Pons (tissue), 1 donor: ENCODE measurements around the gene ARPC1B.
"Not testable (repeated sequence)": the region's sequence is repeated elsewhere in the genome, so short reads cannot be mapped to it uniquely, and the experiment has no call there.

ENCODE experiments used
- DNase-seq: peaks from one replicate; pipeline ENCODE4 v3.0.0-alpha.2; 2016; ENCODE audit warnings: low spot score

ARPC1B gene

DNA sequence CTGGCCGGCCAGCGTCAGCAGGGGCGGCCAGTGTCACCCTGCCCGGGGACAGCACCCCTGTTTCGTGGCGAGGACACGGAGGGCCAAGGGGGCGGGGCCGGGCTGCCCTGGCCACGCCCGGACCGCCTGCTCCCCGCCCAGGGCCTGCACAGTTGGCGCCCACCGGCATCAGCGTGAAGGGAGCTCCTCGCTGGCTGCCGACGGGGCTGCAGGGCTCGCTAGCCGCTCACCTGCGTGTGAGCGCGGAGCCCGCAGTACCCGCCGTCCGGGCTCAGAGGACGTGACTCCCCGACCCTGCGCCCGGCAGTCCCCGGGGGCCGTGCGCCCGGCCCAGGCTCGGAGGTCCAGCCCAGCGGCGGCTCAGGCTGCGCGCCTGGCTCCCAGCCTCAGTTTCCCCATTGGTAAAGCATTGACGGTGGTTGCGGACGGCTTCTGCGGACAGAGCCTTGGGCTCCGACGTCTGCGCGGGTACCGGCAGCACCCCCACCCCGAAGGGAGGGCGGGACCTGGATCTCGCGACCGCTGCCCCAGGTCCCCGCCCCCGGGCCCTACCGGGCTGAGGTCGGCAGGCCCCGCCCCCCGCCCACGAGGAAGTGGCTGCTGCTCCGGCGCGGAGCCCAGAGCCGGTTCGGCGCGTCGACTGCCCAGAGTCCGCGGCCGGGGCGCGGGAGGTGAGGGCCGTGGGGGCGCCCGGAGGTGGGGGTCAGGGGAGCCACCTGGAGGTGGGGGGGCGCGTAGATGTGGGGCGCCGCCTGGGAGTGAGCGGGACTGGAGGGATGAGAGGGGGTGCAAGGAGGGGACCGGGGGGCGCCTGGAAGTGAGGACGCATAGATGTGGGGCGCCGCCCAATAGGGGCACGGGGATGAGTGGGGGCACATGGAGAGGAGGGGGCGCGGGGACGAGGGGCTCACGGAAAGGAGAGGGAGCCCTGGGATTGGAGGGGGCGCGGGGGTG is at the start of gene ARPC1B:
Gene ARPC1B, plus strand, starts transcription at position 620 of the 954 bp plus-strand sequence. CDS start 10,985 bp downstream, outside the sequence.
- no peak for DNase-seq

DNA sequence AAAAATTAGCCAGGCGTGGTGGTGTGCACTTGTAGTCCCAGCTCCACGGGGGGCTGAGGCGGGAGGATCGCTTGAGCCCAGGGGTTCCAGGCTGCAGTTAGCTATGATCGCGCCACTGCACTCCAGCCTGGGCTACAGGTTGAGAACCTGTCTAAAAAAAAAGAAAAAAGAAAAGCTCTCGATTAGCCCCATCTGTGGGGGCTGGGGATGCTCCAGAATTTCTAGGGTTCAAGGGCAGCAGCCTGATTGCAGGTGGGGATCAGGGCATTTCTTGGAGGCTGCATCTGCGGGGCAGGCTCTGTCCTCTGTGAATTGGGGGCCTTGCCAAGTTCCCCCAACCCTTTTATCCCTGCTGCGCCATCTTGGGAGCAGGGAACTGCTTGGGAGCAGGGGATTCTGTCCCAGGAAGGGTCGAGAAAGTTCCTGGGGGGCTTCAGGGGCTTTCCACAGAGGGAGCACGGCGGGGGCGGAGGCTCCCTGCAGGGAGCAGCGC is 49.5 kb upstream of the ARPC1B start:
- DNase-seq = no peak

DNA sequence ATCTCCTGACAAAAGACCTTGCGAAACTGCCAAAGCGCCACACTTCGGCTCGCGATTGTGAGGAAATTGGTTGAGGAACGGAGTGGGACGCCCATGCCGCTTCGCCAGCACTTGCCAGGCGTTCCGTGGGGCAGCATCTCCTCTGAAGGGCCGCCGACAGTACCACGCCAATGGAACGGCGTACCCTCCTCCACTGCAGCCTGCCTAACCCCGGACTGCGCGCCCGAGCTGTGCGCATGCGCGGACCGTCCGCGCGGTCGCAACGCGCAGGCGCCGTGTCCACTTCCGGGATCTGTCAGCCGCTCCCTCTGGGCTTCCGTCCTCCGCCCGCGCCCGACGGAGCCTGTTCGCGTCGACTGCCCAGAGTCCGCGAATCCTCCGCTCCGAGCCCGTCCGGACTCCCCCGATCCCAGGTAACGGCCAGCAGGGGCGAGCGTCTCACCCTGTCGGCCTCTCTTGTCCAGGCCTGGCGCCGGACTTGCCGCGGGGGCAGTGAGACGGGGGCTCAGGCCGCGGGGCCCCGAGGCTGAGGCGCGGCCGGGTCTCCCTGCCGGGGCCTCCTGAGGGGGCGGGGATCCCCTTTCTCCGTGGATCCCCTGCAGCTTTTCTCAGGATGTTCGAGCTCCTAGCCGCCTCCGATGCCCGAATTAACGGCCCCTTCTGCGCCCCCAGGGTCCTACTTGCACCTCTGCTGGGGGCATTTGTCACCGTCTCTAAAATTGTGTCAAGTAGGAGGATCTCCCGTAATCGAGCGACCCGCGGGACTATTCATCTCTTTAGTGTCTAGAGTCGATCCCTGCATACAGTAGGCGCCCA is 48.7 kb upstream of the ARPC1B start, which contains the start of gene ARPC1A:
Gene ARPC1A, plus strand, starts transcription at position 307 of the 816 bp plus-strand sequence. CDS start 7,456 bp downstream, outside the sequence.
- peak; percentile 78 for DNase-seq

DNA sequence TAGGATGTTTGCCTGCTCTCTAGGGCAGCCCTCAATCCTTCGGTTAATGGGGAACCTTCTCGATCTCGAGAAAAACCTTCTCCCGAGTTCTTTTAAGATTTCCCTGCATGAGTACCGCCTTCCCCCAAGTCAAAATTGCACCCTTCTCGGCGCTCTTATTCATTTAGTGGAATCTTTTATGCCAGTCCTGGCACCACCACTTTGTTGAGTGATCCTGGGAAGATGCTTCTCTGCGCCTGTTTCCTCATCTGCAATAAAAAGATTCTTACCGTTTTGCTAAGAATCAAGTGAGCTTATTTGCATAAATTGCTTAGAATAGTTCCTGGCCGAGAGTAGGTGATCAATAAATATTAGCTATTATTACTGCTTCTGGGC is 48.1 kb upstream of the ARPC1B start:
- no peak for DNase-seq

DNA sequence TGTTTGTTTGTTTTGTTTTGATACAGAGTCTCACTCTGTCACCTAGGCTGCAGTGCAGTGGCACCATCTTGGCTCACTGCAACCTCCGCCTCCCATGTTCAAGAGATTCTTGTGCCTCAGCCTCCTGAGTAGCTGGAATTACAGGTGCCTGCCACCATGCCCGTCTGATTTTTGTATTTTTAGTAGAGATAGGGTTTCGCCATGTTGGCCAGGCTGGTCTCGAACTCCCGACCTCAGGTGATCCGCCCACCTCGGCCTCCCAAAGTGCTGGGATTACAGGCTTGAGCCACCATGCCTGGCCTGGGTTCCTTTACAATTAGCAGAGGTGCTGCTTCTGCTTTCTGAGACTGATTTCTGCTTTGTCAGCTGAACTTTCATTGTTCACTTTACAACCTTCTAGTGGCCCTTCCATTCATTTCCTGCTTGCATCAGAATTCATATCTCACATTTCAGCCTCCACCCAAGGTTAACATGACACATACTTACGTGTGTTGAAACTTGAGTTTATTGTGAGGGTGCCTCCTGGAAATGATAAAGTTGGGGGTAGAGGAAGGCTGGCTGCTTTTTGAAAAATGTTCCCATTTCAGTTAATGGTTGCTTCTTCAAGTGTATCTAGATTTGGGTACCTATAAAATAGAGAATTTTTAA is 44.1 kb upstream of the ARPC1B start:
- not testable (repeated sequence) for DNase-seq

DNA sequence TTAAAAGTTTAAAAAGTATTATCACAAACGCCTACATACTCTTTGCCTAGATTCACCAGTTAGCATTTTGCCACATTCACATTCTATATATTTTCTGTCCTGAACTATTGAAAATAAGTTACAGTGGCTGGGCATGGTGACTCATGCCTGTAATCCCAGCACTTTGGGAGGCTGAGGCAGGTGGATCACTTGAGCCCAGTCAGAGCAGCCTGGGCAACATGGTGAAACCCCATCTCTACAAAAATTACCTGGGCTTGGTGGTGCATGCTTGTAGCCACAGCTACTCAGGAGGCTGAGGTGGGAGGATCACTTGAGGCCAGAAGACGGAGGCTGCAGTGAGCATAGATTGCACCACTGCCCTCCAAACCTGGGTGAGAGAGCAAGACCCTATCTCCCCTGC is 43.5 kb upstream of the ARPC1B start:
- DNase-seq = no peak

DNA sequence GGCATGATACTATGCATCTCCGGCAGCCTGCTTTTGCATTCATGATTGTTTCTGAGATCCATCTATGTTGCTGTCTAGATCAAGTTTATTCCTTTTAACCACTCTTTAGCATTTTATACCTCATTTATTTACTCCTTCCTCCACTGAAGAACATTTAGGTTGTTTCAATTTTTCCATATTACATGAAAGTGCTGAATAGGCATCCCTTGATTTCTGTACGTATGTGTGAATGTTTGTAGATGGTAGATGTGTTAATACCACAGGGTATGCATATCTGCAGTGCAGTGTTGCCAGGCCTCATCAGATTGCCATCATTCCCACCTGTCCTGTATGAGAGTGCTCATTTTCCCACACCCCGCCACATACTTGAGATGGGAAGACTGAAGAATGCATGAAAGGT is 34.9 kb upstream of the ARPC1B start:
- no peak for DNase-seq

DNA sequence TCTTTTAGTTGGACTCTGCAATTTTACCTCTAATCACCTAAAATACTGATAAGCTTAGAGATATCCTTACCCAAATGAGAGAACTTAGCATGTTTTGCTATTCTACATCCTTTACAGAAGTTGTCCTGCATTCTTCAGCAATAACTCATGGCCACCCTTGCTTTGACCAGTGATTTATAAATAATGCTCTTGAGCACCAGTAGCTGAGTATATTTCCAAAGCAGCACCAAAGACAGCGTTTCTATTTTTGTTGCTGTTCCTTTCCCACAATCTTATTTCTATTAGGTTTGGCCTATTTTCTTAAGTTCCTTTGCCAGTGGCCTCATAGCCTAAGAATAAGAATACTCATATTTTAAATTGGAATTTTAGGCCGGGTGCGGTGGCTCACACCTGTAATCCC is 33.9 kb upstream of the ARPC1B start:
- DNase-seq = no peak

DNA sequence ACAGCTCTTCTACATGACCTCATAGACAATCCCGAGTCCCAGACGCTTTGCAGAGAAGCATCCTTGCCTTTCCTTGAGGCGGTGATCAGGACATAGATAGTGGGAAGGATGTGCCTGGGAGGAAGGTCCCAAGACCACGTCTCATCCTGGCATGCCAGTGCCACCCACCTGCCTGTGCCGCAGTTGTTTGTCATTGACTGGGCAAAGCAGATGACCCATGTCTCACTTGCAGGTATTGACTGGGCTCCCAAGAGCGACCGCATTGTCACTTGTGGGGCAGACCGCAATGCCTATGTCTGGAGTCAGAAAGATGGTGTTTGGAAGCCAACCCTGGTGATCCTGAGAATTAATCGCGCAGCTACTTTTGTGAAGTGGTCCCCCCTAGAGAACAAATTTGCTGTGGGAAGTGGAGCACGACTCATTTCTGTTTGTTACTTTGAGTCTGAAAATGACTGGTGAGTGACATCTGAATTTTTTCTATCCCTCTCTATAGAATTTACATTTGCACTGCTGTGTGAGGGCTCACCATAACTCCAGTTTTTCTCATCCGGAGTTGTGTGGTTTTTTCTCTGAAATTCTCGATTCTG is 30.4 kb upstream of the ARPC1B start:
- no peak for DNase-seq

DNA sequence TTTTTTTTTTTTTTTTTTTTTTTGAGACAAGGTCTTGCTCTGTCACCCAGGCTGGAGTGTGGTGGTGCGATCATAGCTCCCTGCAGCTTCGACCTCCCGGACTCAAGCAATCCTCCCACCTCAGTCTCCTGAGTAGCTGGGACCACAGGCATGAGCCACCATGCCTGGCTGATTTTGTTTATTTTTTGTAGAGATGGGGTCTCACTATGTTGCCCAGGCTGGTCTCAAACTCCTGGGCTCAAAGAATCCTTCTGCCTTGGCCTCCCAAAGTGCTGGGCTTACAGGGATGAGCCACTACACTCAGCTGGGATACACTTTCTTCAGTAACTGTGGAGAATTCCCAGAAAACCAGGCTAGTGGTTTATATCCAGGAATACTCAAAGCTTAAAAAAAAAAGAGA is 23.9 kb upstream of the ARPC1B start:
- DNase-seq = not testable (repeated sequence)

DNA sequence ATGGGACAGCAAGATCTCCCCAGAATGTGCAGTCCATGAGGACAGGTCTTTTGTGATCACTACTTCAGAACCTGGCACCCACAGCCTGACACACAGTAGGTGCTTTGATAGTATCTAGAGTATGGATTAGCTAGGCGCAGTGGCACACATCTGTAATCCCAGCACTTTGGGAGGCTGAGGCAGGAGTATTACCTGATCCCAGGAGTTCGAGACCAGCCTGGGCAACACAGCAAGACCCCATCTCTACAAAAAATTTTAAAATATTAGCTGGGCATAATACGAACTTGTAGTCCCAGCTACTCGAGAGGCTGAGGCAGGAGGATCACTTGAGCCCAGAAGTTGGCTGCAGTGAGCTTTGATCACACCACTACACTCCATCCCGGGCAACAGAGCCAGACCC is 22.3 kb upstream of the ARPC1B start:
- no peak for DNase-seq

DNA sequence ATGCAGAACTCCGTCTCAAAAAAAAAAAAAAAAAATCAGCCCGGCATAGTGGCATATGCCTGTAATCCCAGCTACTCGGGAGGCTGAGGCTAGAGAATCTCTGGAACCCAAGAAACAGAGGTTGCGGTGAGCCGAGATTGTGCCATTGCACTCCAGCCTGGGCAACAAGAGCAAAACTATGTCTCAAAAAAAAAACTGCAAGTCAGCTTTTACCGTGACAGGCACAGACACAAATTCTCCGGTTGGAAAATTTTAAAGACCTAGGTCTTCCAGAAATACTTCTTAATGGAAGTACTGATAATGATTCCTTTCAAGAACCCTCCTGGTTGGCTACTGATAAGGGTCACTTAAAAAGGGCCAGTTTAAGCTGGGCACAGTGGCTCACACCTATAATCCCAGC is 19.4 kb upstream of the ARPC1B start:
- DNase-seq = no peak

DNA sequence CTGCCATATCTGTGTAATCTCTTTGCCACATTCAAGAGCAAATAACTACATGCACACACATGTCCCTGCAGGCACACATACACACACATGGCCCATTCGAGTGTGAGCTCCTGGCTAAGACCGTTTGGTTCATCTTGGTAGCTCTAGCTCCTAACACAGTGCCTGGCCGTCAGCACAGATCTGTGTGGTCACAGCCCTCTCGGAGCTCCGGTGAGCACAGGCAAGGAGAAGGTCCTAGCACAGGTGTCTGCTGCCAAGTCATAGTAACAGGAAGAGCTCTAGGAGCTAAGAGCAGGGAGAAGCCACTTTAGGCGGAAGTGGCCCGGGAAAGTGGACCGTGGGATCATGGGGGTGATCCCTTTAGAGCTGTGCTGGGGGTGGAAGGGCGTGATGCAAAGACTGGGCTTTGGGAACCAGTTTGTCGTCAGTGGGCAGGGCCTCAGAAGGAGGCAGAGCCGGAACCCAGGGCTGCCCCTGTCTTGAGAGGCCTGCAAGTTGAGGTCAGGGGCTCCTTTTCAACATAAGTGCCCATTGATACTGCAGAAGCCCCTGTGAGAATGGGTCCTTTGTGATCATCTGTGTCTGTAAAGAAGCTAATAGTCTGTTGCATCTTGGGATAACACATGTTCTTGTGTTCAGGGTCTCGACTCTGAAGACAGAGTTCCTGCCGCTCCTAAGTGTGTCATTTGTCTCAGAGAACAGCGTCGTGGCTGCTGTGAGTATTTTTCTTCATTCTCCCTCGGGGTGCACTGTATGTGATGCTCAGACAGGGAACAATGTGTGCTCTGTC is 16.6 kb upstream of the ARPC1B start:
- peak; percentile 90 for DNase-seq

DNA sequence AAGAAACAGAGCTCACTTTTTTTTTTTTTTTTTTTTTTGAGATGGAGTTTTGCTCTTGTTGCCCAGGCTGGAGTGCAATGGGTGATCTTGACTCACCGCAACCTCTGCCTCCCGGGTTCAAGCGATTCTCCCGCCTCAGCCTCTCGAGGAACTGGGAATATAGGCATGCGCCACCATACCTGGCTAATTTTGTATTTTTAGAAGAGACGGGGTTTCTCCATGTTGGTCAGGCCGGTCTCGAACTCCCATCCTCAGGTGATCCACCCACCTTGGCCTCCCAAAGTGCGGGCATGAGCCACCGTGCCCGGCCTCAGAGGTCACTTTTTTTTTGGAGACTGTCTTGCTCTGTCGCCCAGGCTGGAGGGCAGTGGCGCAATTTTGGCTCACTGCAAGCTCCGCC is 16.0 kb upstream of the ARPC1B start:
- not testable (repeated sequence) for DNase-seq

DNA sequence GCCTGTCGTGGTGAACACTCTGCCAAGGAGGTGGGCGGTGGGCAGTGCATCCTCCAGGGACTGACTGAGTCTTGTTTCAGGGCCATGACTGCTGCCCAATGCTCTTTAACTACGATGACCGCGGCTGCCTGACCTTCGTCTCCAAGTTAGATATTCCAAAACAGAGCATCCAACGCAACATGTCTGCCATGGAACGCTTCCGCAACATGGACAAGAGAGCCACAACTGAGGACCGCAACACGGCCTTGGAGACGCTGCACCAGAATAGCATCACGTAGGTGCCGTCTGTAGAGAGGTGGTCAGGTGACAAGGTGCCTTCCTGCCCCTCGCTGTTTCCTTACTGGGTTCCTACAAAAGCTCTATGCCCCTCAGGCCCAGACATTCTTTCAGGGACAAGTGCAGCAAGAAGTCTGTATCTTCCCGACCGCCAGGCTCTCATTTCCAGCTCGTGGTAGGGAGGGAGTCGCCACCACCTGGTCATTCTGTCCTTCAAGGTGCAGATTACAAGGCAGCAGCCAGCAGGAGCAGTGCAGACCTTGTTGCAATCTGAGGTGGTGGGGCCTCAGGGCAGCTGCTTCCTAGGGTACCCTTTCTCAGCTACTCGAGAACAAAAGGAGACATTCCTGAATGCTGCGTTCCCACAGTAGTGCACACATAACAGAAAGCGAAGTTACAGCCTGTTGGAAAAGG is 14.9 kb upstream of the ARPC1B start:
- DNase-seq = no peak

DNA sequence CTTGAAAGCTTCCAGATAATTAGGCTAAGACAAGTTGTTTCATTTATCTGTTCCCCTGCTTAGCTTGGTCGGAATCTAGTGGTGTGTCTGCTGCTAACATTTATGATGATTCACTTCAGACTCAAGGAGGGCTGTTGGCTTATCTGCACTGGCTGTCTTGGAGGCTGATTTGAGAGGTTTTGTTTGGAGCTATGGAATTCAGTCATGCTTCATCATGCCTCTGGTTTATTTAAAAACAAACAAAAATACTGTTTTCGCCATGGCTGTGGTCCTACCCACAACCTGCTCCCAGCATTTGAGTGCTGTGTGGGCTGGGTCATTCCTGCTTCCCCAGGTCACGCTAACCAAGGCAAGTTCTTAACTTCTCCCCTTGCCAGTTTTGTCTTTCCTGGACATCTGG is 11.7 kb upstream of the ARPC1B start:
- no peak for DNase-seq

DNA sequence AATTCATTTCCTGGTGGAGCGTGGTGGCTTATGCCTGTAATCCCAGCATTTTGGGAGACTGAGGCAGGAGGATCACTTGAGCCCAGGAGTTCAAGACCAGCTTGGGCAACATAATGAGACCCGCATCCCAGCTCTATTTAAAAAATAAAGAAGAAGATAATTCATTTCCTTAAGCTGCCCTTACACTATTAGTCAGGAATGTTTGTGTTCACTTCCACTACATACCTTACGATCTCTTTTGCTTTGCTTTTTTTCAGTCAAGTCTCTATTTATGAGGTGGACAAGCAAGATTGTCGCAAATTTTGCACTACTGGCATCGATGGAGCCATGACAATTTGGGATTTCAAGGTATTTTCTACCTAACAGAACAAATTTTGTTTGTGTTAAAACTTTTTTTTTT is 11.2 kb upstream of the ARPC1B start:
- no peak for DNase-seq

DNA sequence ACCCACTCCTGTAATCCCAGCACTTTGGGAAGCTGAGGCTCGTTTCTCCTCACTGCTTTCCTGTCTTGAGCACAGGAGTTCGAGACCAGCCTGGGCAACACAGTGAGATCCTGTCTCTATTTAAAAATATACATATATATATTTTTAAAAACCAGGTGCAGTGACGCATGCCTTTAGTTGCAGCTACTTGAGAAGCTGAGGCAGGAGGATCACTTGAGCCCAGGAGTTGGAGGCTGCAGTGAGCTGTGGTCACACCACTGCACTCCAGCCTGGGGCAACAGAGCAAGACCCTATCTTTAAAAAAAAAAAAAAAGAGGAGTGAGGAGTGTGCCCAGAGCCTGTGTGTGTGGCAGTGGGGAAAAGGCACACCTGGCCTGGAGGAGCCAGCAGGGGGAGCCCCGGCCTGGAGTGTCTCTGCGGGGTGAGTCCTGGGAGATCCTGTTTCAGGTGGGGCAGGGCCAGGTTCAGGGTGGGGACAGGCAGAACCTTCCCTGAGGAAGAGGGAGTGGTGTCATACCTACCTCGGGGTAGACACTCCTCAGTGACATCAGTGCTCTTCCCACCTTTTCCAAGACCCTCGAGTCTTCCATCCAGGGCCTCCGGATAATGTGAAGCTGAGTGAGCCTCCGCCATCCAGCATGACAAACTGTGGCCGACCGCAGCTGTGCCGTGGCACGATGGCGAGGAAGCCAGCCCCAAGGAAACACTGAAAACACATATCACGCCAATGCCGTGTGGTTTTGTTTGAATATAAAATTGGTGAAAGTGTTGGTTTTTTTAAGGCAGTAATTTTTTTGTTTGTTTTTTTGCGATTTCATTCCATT is 9.0 kb upstream of the ARPC1B start:
- no peak for DNase-seq

DNA sequence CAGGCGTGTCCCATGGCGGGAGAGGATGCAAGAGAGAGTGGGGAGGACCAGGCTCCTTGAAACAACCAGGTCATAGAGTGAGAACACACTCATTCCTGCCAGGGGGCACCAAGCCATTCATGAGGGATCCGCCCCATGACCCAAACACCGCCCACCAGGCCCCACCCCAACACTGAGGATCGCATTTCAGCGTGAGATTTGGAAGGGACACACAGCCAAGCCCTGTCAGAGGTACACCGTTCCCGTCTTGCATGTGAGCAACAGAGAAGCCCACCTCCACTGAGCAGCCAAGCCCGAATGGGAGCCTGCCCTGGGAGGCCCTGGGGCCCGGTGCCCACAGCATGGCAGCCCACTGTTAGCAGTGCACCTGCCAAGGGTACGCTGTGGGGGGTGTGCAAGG is 7.9 kb upstream of the ARPC1B start:
- DNase-seq = no peak
